ENCODE data around the gene RPTOR.

Gene RPTOR

DNA sequence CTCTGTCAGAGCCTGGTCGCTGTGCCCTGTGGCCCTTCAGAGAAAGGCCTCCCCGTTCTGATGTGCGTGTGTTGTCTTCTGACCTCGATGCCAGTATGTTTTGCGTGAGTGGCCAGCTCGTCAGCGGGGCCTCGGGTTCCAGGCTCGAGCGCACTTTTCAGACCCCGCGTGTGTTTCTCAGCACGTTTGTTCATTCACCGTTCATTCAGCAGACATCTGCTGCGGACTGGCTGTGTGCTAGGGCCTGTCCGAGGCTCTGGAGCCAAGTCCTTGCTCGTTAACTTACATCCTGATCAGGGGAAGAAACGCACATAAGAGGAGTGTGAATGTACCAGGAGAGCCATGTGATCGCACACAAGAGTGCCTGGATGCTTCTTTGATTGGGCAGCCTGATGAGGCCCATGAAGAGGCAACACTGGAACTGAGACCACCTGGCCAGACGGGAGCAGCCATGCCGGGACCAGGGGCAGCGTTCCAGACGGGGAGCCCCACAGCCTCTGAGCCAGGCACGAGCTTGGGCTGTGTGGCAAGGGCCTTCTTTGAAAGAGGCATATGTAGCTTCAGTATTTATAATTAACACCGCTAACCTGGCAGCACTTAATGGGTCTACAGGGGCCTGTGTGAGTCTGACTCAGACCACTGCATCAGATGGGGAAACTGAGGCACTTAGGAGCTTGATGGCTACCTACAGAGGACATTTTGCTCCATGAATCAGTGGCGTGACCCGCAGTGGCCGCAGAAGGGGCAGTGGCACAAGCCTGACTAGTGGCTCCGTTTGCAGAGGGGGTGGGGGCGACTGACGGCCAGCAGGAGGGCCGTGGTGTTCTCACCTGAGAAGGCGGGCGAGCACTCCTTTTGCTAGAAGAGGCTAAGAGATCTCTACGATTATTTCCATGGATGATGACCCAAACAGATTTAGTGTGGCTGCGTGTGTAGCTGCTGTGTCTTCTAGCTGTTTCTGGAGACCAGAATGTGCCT is 259.1 kb downstream of the RPTOR start:
- ChIA-PET CTCF (no interaction called here), POLR2A (no interaction called here)
- TF ChIP-seq CTCF (IDR thresholded peaks at IDR 0.05; ENCODE audit: control extremely low read depth, extremely low read depth, low read depth, missing control alignments): no peak
- DNase-seq (ENCODE audit: extremely low spot score): no peak

- TF ChIP-seq CTCF (IDR thresholded peaks at IDR 0.05; ENCODE audit: control extremely low read depth, extremely low read depth, low read depth, missing control alignments): no peak
- CTCF ChIA-PET: no interaction called here
- DNase-seq (ENCODE audit: extremely low spot score): no peak
- POLR2A ChIA-PET: no interaction called here
Measured at GRCh38 chr17:80804466-80804865, 259.8 kb downstream of the RPTOR start.

DNA sequence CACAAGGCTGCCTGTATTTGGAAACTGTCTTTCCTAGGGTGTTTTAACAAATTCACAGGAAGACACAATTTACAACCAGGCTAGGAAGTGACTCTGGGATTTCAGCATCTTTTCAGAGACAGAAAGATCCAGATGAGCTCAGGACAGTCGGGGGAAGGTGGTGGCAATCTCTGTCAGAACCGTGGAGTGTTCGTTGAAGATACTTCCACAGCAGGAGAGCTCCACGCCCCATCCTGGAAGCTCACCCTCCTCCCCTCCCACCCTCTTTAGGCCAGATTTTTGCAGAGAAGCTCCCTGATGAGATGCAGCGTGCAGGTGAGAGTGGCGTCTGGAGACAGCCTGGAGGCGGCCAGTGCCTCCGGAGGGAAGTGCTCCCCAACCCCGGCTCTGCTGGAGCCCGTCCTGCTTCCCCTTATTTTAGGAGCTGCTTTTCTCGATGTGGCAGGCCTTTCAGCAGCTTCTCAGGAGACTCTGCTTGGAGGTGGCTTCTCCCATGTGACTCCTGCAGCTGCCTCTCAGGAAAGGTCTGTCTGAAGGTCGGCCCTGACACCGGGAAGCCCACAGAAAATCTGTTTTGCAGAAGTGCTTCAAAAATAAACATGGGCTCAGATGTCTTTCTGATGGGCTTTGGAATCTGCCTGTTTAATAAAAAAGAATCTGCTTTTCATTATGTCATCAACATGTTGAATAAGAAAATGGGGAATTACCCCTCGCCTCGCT is 260.6 kb downstream of the RPTOR start:
- ChIA-PET POLR2A (no interaction called here), CTCF (no interaction called here)
- DNase-seq (ENCODE audit: extremely low spot score): no peak
- no peak for TF ChIP-seq CTCF (IDR thresholded peaks at IDR 0.05; ENCODE audit: control extremely low read depth, extremely low read depth, low read depth, missing control alignments)

DNA sequence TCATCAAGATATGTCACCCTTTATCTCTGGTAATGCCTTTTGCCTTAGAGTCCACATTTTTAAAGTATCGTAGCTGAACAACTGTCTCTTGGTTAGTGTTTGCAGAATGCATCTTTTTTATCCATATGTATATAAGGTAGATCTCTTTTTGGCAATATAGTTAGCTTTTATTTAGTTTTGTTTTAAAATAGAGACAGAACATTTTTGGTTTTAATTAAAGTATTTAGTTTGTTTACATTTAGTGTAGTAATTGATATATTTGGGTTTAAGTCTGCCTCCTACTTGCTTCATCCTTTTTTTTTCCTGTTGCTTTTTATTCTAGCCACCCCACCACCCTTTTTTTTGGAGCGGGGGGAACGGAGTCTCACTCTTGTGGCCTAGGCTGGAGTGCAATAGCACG is 262.4 kb downstream of the RPTOR start:
- TF ChIP-seq CTCF (IDR thresholded peaks at IDR 0.05; ENCODE audit: control extremely low read depth, extremely low read depth, low read depth, missing control alignments): no peak
- ChIA-PET POLR2A (no interaction called here), CTCF (interaction anchor here (0.9 kb wide), 1 partner anchor 16 kb away, joined by 3 read pairs; no protein-coding TSS in a partner anchor)
- DNase-seq (ENCODE audit: extremely low spot score): no peak

- TF ChIP-seq CTCF (IDR thresholded peaks at IDR 0.05; ENCODE audit: control extremely low read depth, extremely low read depth, low read depth, missing control alignments): no peak
- DNase-seq (ENCODE audit: extremely low spot score): no peak
- CTCF ChIA-PET: no interaction called here
- POLR2A ChIA-PET: no interaction called here
Measured at GRCh38 chr17:80807882-80808281, 263.2 kb downstream of the RPTOR start.

- POLR2A ChIA-PET: no interaction called here
- TF ChIP-seq CTCF (IDR thresholded peaks at IDR 0.05; ENCODE audit: control extremely low read depth, extremely low read depth, low read depth, missing control alignments): no peak
- no peak for DNase-seq (ENCODE audit: extremely low spot score)
- CTCF ChIA-PET: interaction anchor here (2.1 kb wide), 1 partner anchor 11 kb away, joined by 6 read pairs; no protein-coding TSS in a partner anchor
Measured at GRCh38 chr17:80811181-80812105, 266.8 kb downstream of the RPTOR start.

Measured in GM10248 (cell line).